K562 (cell line): ENCODE measurements around the gene ZDHHC16. TPM values are rescaled to one million over a fixed set of nuclear protein-coding genes. Genes with fewer than 3 reads are reported as not detected.

Source experiments
- ATAC-seq: fragments of 200-7000 bp; cut with Tn5 transposase; 3 replicates; pipeline ENCODE4 v1.9.1; 2020; ENCODE audit warnings: moderate library complexity
- BruUV-seq: library from RNA; stranded (reverse); fragments of 400-500 nt; replicated peaks from 2 replicates; lab custom pipeline; 2021; lab: Mats Ljungman, UMichigan
- CTCF ChIA-PET: fragments of 300-600 bp; formaldehyde crosslinking; extraction: SDS; loops from one replicate; lab custom pipeline; 2021; ENCODE audit warnings: low intra/inter-chr PET ratio; lab: Yijun Ruan, JAX
- POLR2A ChIA-PET: fragments of 300-600, 350-650 bp; sonication (Branson Sonifier 250); formaldehyde crosslinking; extraction: SDS; loops from one replicate; lab custom pipeline; 2021; ENCODE audit warnings: antibody characterized with exemption, inconsistent platforms; lab: Yijun Ruan, JAX
- DNase-seq, 4 experiments: peaks; one replicate each; pipeline versions ENCODE4 v3.0.0 to v3.0.0-alpha.2; 2011 to 2018; ENCODE audit warnings: low spot score in 3 of 4, mixed read lengths in 3 of 4; ENCODE audit errors: extremely low read depth in 1 of 4
- FAIRE-seq: peaks from 2 replicates; lab custom pipeline; 2011; peaks lifted over from hg19 to GRCh38; lab: Jason Lieb, UNC
- H2AFZ ChIP-seq: 2 replicates; pipeline ENCODE4 v1.6.0; 2011; ENCODE audit warnings: low read depth, low read length, control low read depth, inconsistent platforms
- H3K27ac ChIP-seq: fragments of 200-600 bp; 3 replicates; pipeline ENCODE4 v1.8.0; 2011; ENCODE audit warnings: low read depth, mild to moderate bottlenecking, control low read depth, inconsistent platforms, low read length, moderate library complexity, mixed read lengths; ENCODE audit errors: extremely low read depth
- H3K27me3 ChIP-seq, 2 experiments: fragments of 300-600 bp in 1 of 2; 2 replicates in 1 of 2; 3 replicates in 1 of 2; pipeline versions ENCODE4 v1.6.0 to v1.8.0; 2011; ENCODE audit warnings: inconsistent platforms in 2 of 2, low read length in 2 of 2, mild to moderate bottlenecking in 1 of 2, mixed read lengths in 1 of 2, moderate library complexity in 1 of 2; ENCODE audit not compliant: control insufficient read depth in 2 of 2, insufficient read depth in 2 of 2
- H3K36me3 ChIP-seq: fragments of 300-600 bp; 3 replicates; pipeline ENCODE4 v1.8.0; 2011; ENCODE audit warnings: mild to moderate bottlenecking, low read length, inconsistent platforms; ENCODE audit not compliant: control insufficient read depth, insufficient read depth
- H3K4me1 ChIP-seq, 2 experiments: fragments of 200-600 bp in 1 of 2; replicated peaks in 1 of 2; 2 replicates in 1 of 2; 3 replicates in 1 of 2; pipeline versions ENCODE4 v1.5.1 to v1.8.0; 2011; ENCODE audit warnings: inconsistent platforms in 2 of 2, low read length in 2 of 2, mild to moderate bottlenecking in 1 of 2, mixed read lengths in 1 of 2, moderate library complexity in 1 of 2; ENCODE audit not compliant: control insufficient read depth in 2 of 2, insufficient read depth in 2 of 2
- H3K4me2 ChIP-seq: 2 replicates; pipeline ENCODE4 v1.6.1; 2011; ENCODE audit warnings: low read length, control low read depth, inconsistent platforms, mixed read lengths; ENCODE audit not compliant: insufficient read depth
- H3K4me3 ChIP-seq: fragments of 200-600 bp; sonication (generic), shearing (Covaris generic); 2 replicates; pipeline ENCODE4 v1.5.1; 2016; ENCODE audit warnings: control low read depth, inconsistent platforms
- H3K79me2 ChIP-seq: fragments of 200-600 bp; 3 replicates; pipeline ENCODE4 v1.8.0; 2011; ENCODE audit warnings: low read length, inconsistent platforms; ENCODE audit not compliant: control insufficient read depth, insufficient read depth
- H3K9ac ChIP-seq, 2 experiments: 2 replicates each; pipeline versions ENCODE4 v1.6.0 to v1.6.1; 2011; ENCODE audit warnings: low read depth in 2 of 2, low read length in 2 of 2, control low read depth in 1 of 2, inconsistent platforms in 1 of 2, mild to moderate bottlenecking in 1 of 2, mixed read lengths in 1 of 2; ENCODE audit not compliant: insufficient read depth in 1 of 2
- H3K9me1 ChIP-seq: one replicate; pipeline ENCODE4 v1.6.0; 2011; ENCODE audit warnings: inconsistent platforms, mild to moderate bottlenecking, low read length, moderate library complexity; ENCODE audit not compliant: control insufficient read depth, insufficient read depth
- H3K9me3 ChIP-seq: replicated peaks from 2 replicates; pipeline ENCODE4 v1.5.1; 2011; ENCODE audit warnings: low read depth, low read length, inconsistent platforms; ENCODE audit not compliant: control insufficient read depth, insufficient read depth
- H4K20me1 ChIP-seq: replicated peaks from 2 replicates; pipeline ENCODE4 v1.6.1; 2011; ENCODE audit warnings: low read length, inconsistent platforms, mixed read lengths; ENCODE audit not compliant: control insufficient read depth, insufficient read depth
- HMBOX1 ChIP-seq: sonication (generic); IDR thresholded peaks from 2 replicates; pipeline ENCODE4 v1.6.1; 2016
- MTA2 ChIP-seq: fragments of 450-650 bp; IDR thresholded peaks from 2 replicates; pipeline ENCODE4 v1.6.1; 2016; ENCODE audit warnings: low read depth
- PHTF2 ChIP-seq: fragments of 250-450 bp; sonication (Bioruptor Pico); IDR thresholded peaks from 2 replicates; pipeline ENCODE4 v1.5.0; 2021; ENCODE audit warnings: mild to moderate bottlenecking
- YY1 ChIP-seq, 3 experiments: IDR thresholded peaks; 2 replicates each; pipeline ENCODE4 v1.6.1; 2011; ENCODE audit warnings: low read length in 2 of 3, mild to moderate bottlenecking in 2 of 3, moderate library complexity in 2 of 3, borderline replicate concordance in 1 of 3, control low read depth in 1 of 3, low read depth in 1 of 3; ENCODE audit not compliant: insufficient read depth in 3 of 3, insufficient replicate concordance in 2 of 3, control insufficient read depth in 1 of 3, insufficient read length in 1 of 3; ENCODE audit errors: extremely low read depth in 1 of 3
- ZBTB1 ChIP-seq: sonication (generic); formaldehyde crosslinking; IDR thresholded peaks from 2 replicates; pipeline ENCODE4 v1.8.1; 2023; ENCODE audit warnings: missing genetic modification reagents, low read depth, mild to moderate bottlenecking, borderline replicate concordance
- ZNF318 ChIP-seq, 2 experiments: fragments of 450-650 bp; IDR thresholded peaks; 2 replicates each; pipeline ENCODE4 v1.6.1; 2016; ENCODE audit warnings: mild to moderate bottlenecking in 2 of 2, borderline replicate concordance in 1 of 2, low read depth in 1 of 2, moderate library complexity in 1 of 2
- ZNF766 ChIP-seq: fragments of 200-800 bp; sonication (Bioruptor generic); conservative IDR thresholded peaks from 2 replicates; pipeline ENCODE4 v1.6.1; 2016; ENCODE audit warnings: missing genetic modification characterization, missing compliant biosample characterization
- WGBS: fragments of 100-300 bp; shearing (Covaris generic); methylation state at CpG from one replicate; pipeline ENCODE4 v1.1.6; 2016; ENCODE audit warnings: low coverage, mixed read lengths; ENCODE audit not compliant: insufficient coverage; ENCODE audit errors: missing lambda C conversion rate; 5-methylcytosine and 5-hydroxymethylcytosine counted together
- in situ Hi-C: fragments of 300-500 bp; cut with MboI; formaldehyde crosslinking; loops from 4 replicates; pipeline ENCODE4 v1.15.0; 2018; ENCODE audit warnings: inconsistent platforms, mixed read lengths
- intact Hi-C: fragments of 100-400 bp; cut with micrococcal nuclease; formaldehyde crosslinking; loops from 2 replicates; pipeline ENCODE4 v1.14.2; 2022
- polyA plus RNA-seq, 8 experiments: library from polyadenylated mRNA; depleted of rRNA in 4 of 8; stranded (reverse) in 5 of 8; unstranded in 3 of 8; fragments of >200 nt; fragmentation: Nextera tagmentation in 2 of 8; fragmentation: Illumina TruSeq in 1 of 8; extraction: Ambion mirVana in 2 of 8; extraction: Trizol in 1 of 8; gene quantifications; 2 replicates each; pipeline versions ENCODE4 v1.2.1 to v1.2.3, GENCODE V29; 2011 to 2014; ENCODE audit warnings: inconsistent platforms in 1 of 8, missing spikeins in 1 of 8
- total RNA-seq, 7 experiments: library from RNA; depleted of rRNA in 6 of 7; stranded (reverse); fragments of >200 nt in 6 of 7; fragmentation: Illumina TruSeq in 2 of 7; extraction: Trizol in 2 of 7; gene quantifications; 2 replicates each; pipeline versions ENCODE4 v1.2.1 to v1.2.3, GENCODE V29; 2011 to 2021; ENCODE audit warnings: low replicate concordance in 1 of 7

ZDHHC16 gene
- total and polyA plus RNA-seq, 9 of the 15 experiments (the other 6 are each of a cell fraction or from before 2014, with no cell fraction given) = 12.5 to 33.8 (median 21.3) TPM

- H2AFZ ChIP-seq = no peak overlapping the region
- no TSS peak for BruUV-seq
- peaks cover 46% of the 10 kb centered on the region for H3K79me2 ChIP-seq
- peak overlapping the region; percentile 87 to 93 for H3K9ac ChIP-seq
- DNase-seq = peak in 1 of 4 experiments; percentile 36
- peaks cover 51% of the 10 kb centered on the region for H3K36me3 ChIP-seq
- intact Hi-C loops = no loop called here
- in situ Hi-C loops = no loop called here
- no peaks in the 10 kb centered on the region for H3K9me1 ChIP-seq
- peaks cover 20% of the 10 kb centered on the region for H4K20me1 ChIP-seq
- CTCF ChIA-PET = interaction anchor here (0.7 kb wide), 1 partner anchor 18 kb away, joined by 3 read pairs; no protein-coding TSS in a partner anchor
- H3K27me3 ChIP-seq = no peaks in the 10 kb centered on the region
- H3K27ac ChIP-seq = peak overlapping the region; percentile 89
- H3K4me2 ChIP-seq = peak overlapping the region; percentile 99
- ATAC-seq = peak; percentile 43
- POLR2A ChIA-PET = interaction anchor here (1.0 to 1.7 kb wide), 7 partner anchors 9 to 17 kb away, joined by 3 to 6 read pairs (median 4); no protein-coding TSS in a partner anchor
- no peaks in the 10 kb centered on the region for H3K9me3 ChIP-seq
- H3K4me3 ChIP-seq = peak overlapping the region; percentile 90
- peaks cover 6 to 12% of the 10 kb centered on the region in 2 experiments; a peak in 3 of 5 replicates for H3K4me1 ChIP-seq
- WGBS = under 1% methylated on average over 9 of the region's 9 CpGs
- FAIRE-seq = no peak
- TF ChIP-seq ZNF766 = no peak
- peak in 1 of 3 experiments; percentile 81 for TF ChIP-seq YY1 (IDR thresholded peaks at IDR 0.05; ENCODE audit: borderline replicate concordance in 1 of 3, control insufficient read depth in 1 of 3, extremely low read depth in 1 of 3, insufficient read depth in 3 of 3, insufficient read length in 1 of 3, insufficient replicate concordance in 2 of 3, low read depth in 1 of 3, low read length in 2 of 3)
- TF ChIP-seq PHTF2 = no peak
- TF ChIP-seq HMBOX1 = peak; percentile 60; the same call in 1 of the 2 replicates
- TF ChIP-seq ZNF318 (IDR thresholded peaks at IDR 0.05; ENCODE audit: borderline replicate concordance in 1 of 2, low read depth in 1 of 2) = no peak
- no peak for TF ChIP-seq ZBTB1 (CRISPR knock-in tag)
- TF ChIP-seq MTA2 = no peak
These were observed 18.3 kb upstream of the ZDHHC16 start for GRCh38 chr10:97427571-97428179.
